ENCODE data around the gene GATD1. TPM values are rescaled to one million over a fixed set of nuclear protein-coding genes. Genes with fewer than 3 reads are reported as not detected.

GATD1 gene
- total RNA-seq, 4 donors from 2014 or later, result 27.2 to 68.2 (median 46.0) TPM

- Histone ChIP-seq H3K27me3 (no peaks in the 10 kb centered on the region), H3K27ac (no peak overlapping the region), H3K4me3 (no peak overlapping the region), H3K36me3 (no peaks in the 10 kb centered on the region), H3K4me1 (peaks cover 33% of the 10 kb centered on the region), H3K9me3 (no peaks in the 10 kb centered on the region)
- 45% methylated on average over 2 of the region's 2 CpGs for WGBS
- no peak for TF ChIP-seq EP300 (IDR thresholded peaks at IDR 0.05)
- no peak for TF ChIP-seq POLR2A (IDR thresholded peaks at IDR 0.05)
- TF ChIP-seq POLR2AphosphoS5 (IDR thresholded peaks at IDR 0.05), result no peak
- no peak for TF ChIP-seq CTCF (IDR thresholded peaks at IDR 0.05)
- DNase-seq (ENCODE audit: low spot score in 2 of 2), result no peak
Measured at GRCh38 chr11:749731-750130, 27.6 kb downstream of the GATD1 start.

- no peak for TF ChIP-seq POLR2AphosphoS5 (IDR thresholded peaks at IDR 0.05)
- TF ChIP-seq POLR2A (IDR thresholded peaks at IDR 0.05), result no peak
- TF ChIP-seq CTCF (IDR thresholded peaks at IDR 0.05), result no peak
- no peak for TF ChIP-seq EP300 (IDR thresholded peaks at IDR 0.05)
- Histone ChIP-seq H3K27me3 (no peaks in the 10 kb centered on the region), H3K4me1 (peaks cover 33% of the 10 kb centered on the region), H3K4me3 (peak overlapping the region; percentile 100), H3K36me3 (no peaks in the 10 kb centered on the region), H3K9me3 (no peaks in the 10 kb centered on the region), H3K27ac (peak overlapping the region; percentile 88)
- 18% methylated on average over 7 of the region's 18 CpGs for WGBS
- DNase-seq (ENCODE audit: low spot score in 2 of 2), result no peak
Measured at GRCh38 chr11:748007-748359, 29.3 kb downstream of the GATD1 start.

- peak within 1 kb of the TSS; percentile 100 for H3K4me3 ChIP-seq
- H3K27ac ChIP-seq, result peak within 1 kb of the TSS; percentile 88
- TF ChIP-seq POLR2AphosphoS5 (IDR thresholded peaks at IDR 0.05) (peak in 1 of 3 donors; percentile 6), CTCF (IDR thresholded peaks at IDR 0.05) (peak in 1 of 2 donors; percentile 12), POLR2A (IDR thresholded peaks at IDR 0.05) (peak in 1 of 2 donors; percentile 40), EP300 (IDR thresholded peaks at IDR 0.05) (no peak)
- H3K27me3 ChIP-seq, result no peaks in the 10 kb centered on the region
- H3K9me3 ChIP-seq, result no peaks in the 10 kb centered on the region
- peak; percentile 93 to 95 for DNase-seq (ENCODE audit: low spot score in 2 of 2)
- peaks cover 33% of the 10 kb centered on the region for H3K4me1 ChIP-seq
- H3K36me3 ChIP-seq, result no peaks in the 10 kb centered on the region
- WGBS, result 0% methylated on average over 30 of the region's 112 CpGs
Measured at GRCh38 chr11:747158-748006, 29.9 kb downstream of the GATD1 start, which contains the start of gene TALDO1. TSS of gene TALDO1 (plus strand) at chr11:747464. CDS start at chr11:747482, 18 bp downstream.

GRCh38 chr11:746289-747157 lies 30.8 kb downstream of the GATD1 start:
- no peak for TF ChIP-seq CTCF (IDR thresholded peaks at IDR 0.05)
- no peak for TF ChIP-seq POLR2A (IDR thresholded peaks at IDR 0.05)
- TF ChIP-seq EP300 (IDR thresholded peaks at IDR 0.05), result no peak
- TF ChIP-seq POLR2AphosphoS5 (IDR thresholded peaks at IDR 0.05), result no peak
- Histone ChIP-seq H3K36me3 (no peaks in the 10 kb centered on the region), H3K27me3 (no peaks in the 10 kb centered on the region), H3K4me1 (peaks cover 33% of the 10 kb centered on the region), H3K9me3 (no peaks in the 10 kb centered on the region), H3K4me3 (peak overlapping the region; percentile 100), H3K27ac (peak overlapping the region; percentile 88)
- WGBS, result 32% methylated on average over 37 of the region's 46 CpGs
- no peak for DNase-seq (ENCODE audit: low spot score in 2 of 2)

GRCh38 chr11:745428-745827 lies 31.9 kb downstream of the GATD1 start:
- H3K27me3 ChIP-seq, result no peaks in the 10 kb centered on the region
- no peak overlapping the region for H3K27ac ChIP-seq
- TF ChIP-seq POLR2A (IDR thresholded peaks at IDR 0.05) (no peak), POLR2AphosphoS5 (IDR thresholded peaks at IDR 0.05) (no peak), EP300 (IDR thresholded peaks at IDR 0.05) (no peak), CTCF (IDR thresholded peaks at IDR 0.05) (no peak)
- no peak for DNase-seq (ENCODE audit: low spot score in 2 of 2)
- H3K4me1 ChIP-seq, result peaks cover 33% of the 10 kb centered on the region
- H3K36me3 ChIP-seq, result no peaks in the 10 kb centered on the region
- 29% methylated on average over 1 of the region's 1 CpG for WGBS
- H3K4me3 ChIP-seq, result no peak overlapping the region
- no peaks in the 10 kb centered on the region for H3K9me3 ChIP-seq
